GM10266 (cell line): ENCODE results near the gene MORC2.

ENCODE experiments used
- DNase-seq: peaks from one replicate; pipeline ENCODE4 v3.0.0; 2012; ENCODE audit errors: extremely low spot score
- CTCF ChIP-seq: IDR thresholded peaks from 2 replicates; pipeline ENCODE4 v1.5.1; 2012; ENCODE audit warnings: mild to moderate bottlenecking, low read depth; ENCODE audit not compliant: control insufficient read depth, insufficient read depth; ENCODE audit errors: missing control alignments

The MORC2 gene

GRCh38 chr22:30882974-30883533 is 85.5 kb downstream of the MORC2 start:
- no peak for DNase-seq
- TF ChIP-seq CTCF = no peak

GRCh38 chr22:30882184-30882717 is 86.3 kb downstream of the MORC2 start:
- no peak for TF ChIP-seq CTCF
- no peak for DNase-seq

GRCh38 chr22:30881361-30882183 is 87.0 kb downstream of the MORC2 start:
- no peak for DNase-seq
- no peak for TF ChIP-seq CTCF

GRCh38 chr22:30880847-30881246 is 87.7 kb downstream of the MORC2 start:
- DNase-seq = no peak
- no peak for TF ChIP-seq CTCF

GRCh38 chr22:30880181-30880601 is 88.4 kb downstream of the MORC2 start:
- no peak for DNase-seq
- no peak for TF ChIP-seq CTCF

- no peak for DNase-seq
Measured at GRCh38 chr22:30879415-30879797, 89.2 kb downstream of the MORC2 start.

More at GRCh38 chr22:30879415-30879797, 89.2 kb downstream of the MORC2 start:
- no peak for TF ChIP-seq CTCF
